Muscle layer of duodenum (tissue), 2 donors: ENCODE measurements around the gene LRRC45.

Experiments used
- H3K27ac ChIP-seq: one replicate; pipeline ENCODE4 v1.7.0; 2013; ENCODE audit warnings: mild to moderate bottlenecking, low read length
- H3K27me3 ChIP-seq: one replicate; pipeline ENCODE4 v1.7.0; 2013; ENCODE audit warnings: low read depth, mild to moderate bottlenecking, control low read depth, low read length
- H3K36me3 ChIP-seq, 2 donors: one replicate each; pipeline ENCODE4 v1.7.0; 2013; ENCODE audit warnings: low read length in 2 of 2, control low read depth in 1 of 2, mild to moderate bottlenecking in 1 of 2; ENCODE audit not compliant: insufficient read depth in 2 of 2, control insufficient read depth in 1 of 2
- H3K4me1 ChIP-seq, 2 donors: one replicate each; pipeline ENCODE4 v1.7.0; 2013; ENCODE audit warnings: low read length in 2 of 2, mild to moderate bottlenecking in 2 of 2, control low read depth in 1 of 2, moderate library complexity in 1 of 2; ENCODE audit not compliant: insufficient read depth in 2 of 2, control insufficient read depth in 1 of 2
- H3K4me3 ChIP-seq, 2 donors: one replicate each; pipeline ENCODE4 v1.7.0; 2013; ENCODE audit warnings: low read length in 2 of 2, low read depth in 1 of 2, mild to moderate bottlenecking in 1 of 2
- H3K9me3 ChIP-seq, 2 donors: one replicate each; pipeline ENCODE4 v1.7.0; 2013; ENCODE audit warnings: low read length in 2 of 2, control low read depth in 1 of 2, mild to moderate bottlenecking in 1 of 2; ENCODE audit not compliant: control insufficient read depth in 1 of 2
- donor health status: healthy.

Gene LRRC45

DNA sequence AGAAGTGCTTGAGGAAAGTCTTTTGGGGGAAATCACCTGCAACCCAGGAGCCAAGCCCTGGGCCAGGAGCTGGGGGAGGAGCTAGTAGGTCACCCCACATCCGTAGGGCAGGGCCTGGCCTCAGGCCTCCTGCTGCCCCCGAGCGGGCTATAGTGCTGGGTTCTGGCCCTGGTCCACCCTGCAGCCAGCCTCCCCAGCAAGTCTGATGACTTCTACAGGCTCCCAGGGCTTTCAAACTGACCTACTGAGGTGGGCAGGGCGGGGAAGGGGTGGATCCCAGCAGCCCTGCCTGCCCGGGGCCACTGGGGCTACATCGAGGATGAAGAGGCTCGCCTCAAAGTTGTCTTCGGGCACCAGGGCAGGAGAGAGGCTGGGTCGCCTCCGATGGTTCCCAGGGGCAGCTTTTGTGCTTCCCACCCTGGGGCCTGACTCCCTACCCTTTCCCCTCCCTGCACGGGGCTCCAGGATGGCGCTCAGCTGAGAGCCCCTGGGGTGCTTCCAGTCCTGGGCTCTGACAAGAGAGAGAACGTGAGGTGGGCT lies 5.4 kb upstream of the LRRC45 start:
- Histone ChIP-seq H3K4me3 (no peak overlapping the region), H3K27ac (no peak overlapping the region), H3K36me3 (peaks cover 0 to 14% of the 10 kb centered on the region in 2 donors), H3K27me3 (no peaks in the 10 kb centered on the region), H3K9me3 (no peaks in the 10 kb centered on the region), H3K4me1 (peaks cover 5 to 18% of the 10 kb centered on the region in 2 donors)

- H3K36me3 ChIP-seq = peaks cover 0 to 14% of the 10 kb centered on the region in 2 donors
- no peak overlapping the region for H3K27ac ChIP-seq
- peaks cover 5 to 15% of the 10 kb centered on the region in 2 donors for H3K4me1 ChIP-seq
- no peaks in the 10 kb centered on the region for H3K9me3 ChIP-seq
- no peaks in the 10 kb centered on the region for H3K27me3 ChIP-seq
- H3K4me3 ChIP-seq = no peak overlapping the region
Observed at GRCh38 chr17:82018152-82018988, 4.7 kb upstream of the LRRC45 start.

DNA sequence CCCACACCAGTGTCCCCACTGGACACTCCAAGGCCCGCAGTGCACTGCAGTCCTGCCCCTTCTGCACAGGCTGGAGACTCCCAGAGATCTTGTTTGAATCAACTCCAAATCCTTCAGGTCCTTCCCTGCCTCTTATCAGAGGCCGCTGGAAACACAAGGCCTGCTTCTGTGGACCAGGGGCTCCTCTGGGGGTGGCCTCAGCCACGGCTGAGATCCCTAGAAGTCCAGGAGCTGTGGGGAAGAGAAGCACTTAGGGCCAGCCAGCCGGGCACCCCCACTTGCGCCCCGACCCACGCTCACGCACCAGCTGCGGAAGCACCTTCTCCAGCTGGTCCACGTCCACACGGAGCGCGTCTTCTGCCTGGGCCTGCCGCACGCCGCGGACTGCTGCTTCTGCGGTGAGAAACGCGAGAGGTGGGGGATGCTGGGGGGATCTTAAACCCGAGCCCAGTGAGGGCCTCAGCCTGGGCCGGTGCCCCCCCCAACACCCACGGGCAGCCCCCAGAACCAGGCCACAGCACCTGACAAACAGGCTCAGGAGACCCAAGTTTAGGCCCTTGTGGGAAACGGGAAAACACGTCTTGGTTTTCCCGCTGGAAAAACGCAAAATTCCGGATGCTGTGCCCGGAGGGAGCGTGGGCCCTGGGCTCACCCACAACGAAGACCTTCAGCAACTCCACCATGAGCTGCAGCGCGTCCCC lies 4.0 kb upstream of the LRRC45 start:
- peaks cover 9 to 23% of the 10 kb centered on the region in 2 donors for H3K4me1 ChIP-seq
- H3K27me3 ChIP-seq = no peaks in the 10 kb centered on the region
- no peak overlapping the region for H3K27ac ChIP-seq
- H3K9me3 ChIP-seq = no peaks in the 10 kb centered on the region
- H3K36me3 ChIP-seq = peaks cover 0 to 14% of the 10 kb centered on the region in 2 donors
- H3K4me3 ChIP-seq = no peak overlapping the region

- no peaks in the 10 kb centered on the region for H3K27me3 ChIP-seq
- H3K9me3 ChIP-seq = no peaks in the 10 kb centered on the region
- H3K27ac ChIP-seq = no peak overlapping the region
- H3K4me3 ChIP-seq = no peak overlapping the region
- H3K36me3 ChIP-seq = peaks cover 0 to 14% of the 10 kb centered on the region in 2 donors
- H3K4me1 ChIP-seq = peaks cover 12 to 28% of the 10 kb centered on the region in 2 donors
Observed at GRCh38 chr17:82019690-82020571, 3.2 kb upstream of the LRRC45 start.

- Histone ChIP-seq H3K27me3 (no peaks in the 10 kb centered on the region), H3K4me1 (peaks cover 12 to 28% of the 10 kb centered on the region in 2 donors), H3K9me3 (no peaks in the 10 kb centered on the region), H3K27ac (no peak overlapping the region), H3K4me3 (no peak overlapping the region), H3K36me3 (peaks cover 0 to 14% of the 10 kb centered on the region in 2 donors)
Observed at GRCh38 chr17:82020572-82021106, 2.5 kb upstream of the LRRC45 start.

DNA sequence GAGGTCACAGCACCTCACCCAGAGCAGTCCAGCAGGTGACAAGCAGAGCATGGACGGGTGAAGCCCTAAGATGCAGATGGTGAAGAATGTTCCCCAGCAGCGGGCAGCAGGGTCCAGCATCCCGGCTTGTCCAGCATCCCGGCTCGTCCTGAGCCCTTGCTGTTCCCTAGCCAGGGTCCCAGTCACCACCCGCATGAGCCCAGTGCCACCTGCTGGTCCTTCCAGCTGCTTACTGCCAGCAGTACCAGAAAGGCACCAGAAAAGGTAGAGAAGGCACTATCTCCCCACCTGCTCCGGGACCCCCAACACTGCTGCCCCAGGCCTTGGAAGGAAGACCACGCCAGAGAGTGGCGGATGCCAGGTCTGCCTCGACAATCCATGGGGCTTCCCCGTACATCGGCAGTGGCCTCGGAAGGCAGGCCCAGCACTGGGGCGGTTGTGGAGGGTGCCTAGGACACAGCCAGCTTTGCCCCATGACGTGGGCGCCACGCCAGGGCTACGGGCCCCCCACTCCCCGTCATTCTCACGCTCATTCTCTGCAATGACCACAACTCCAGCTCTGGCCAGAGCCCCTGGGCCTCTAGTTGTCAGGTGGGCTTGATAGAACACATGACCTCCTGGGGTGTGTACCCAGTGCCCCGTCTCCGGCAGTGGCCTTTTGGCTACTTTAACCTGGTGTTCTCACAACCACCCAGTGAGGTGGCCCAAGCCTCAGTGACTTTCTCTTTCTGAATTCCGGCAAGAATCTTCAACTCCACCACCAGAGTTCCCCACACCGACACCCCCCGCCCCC lies 1.8 kb upstream of the LRRC45 start:
- Histone ChIP-seq H3K27ac (no peak overlapping the region), H3K36me3 (peaks cover 0 to 14% of the 10 kb centered on the region in 2 donors), H3K9me3 (no peaks in the 10 kb centered on the region), H3K4me3 (peak overlapping the region; percentile 74 to 75), H3K4me1 (peaks cover 12 to 28% of the 10 kb centered on the region in 2 donors), H3K27me3 (no peaks in the 10 kb centered on the region)

DNA sequence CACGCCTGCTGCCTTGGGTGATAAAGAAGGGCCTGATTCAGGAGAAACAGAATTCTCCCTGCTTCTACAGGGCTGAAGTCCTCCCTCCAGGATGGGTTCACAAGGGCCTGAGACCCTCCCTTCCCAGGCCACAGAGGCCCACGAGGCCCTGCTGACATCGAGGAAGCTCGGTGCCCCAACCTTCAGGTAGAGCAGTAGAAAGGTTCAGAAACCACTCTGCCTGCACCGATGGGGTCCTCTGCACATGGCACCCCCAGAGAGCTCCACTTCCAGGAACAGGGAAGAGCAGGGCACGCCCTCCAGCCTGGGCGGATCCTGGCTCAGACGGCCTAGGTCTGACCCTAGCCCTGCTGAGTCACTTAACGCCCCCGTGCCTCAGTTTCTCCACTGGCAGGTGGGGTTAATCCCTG lies 1.2 kb upstream of the LRRC45 start:
- Histone ChIP-seq H3K9me3 (no peaks in the 10 kb centered on the region), H3K4me3 (peak overlapping the region; percentile 74 to 75), H3K4me1 (peaks cover 12 to 28% of the 10 kb centered on the region in 2 donors), H3K27ac (no peak overlapping the region), H3K27me3 (no peaks in the 10 kb centered on the region), H3K36me3 (peaks cover 0 to 12% of the 10 kb centered on the region in 2 donors)

DNA sequence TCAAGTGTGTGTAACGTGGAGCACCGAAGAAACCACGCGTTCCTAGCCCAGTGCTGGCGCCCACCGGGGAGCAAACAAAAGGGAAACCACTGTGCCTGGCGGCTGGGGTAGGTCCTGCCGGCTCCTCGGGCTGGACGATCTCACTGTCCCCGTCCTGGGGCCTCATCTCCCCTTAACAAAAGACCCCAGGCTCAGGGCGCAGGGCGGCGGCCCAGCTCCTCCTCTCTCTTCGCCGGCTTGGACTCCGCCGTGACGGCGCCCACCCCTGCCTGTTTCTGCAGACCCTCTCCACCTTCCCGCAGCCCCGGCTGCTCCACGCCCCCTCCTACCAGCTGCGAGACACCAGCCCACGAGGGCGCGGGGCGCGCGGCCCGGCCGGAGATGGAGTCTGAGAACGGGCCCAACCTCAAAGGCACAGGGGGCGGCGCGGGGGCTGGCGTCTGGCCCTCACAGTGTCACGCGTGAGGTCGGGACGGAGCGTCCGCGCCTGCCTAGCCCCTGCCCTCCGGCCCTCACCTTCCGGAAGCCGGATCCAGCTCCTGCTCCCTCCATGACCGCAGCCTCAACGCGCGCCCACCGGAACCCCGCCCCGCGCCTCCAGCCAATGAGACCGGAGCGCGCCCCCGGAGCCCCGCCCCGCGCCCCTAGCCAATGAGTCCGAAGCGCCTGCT lies 660 bp upstream of the LRRC45 start, which contains the start of gene CENPX:
Gene CENPX (minus strand): TSS at position 569 of the 671 bp plus-strand sequence. CDS start 17 bp downstream, at position 552.
- H3K27me3 ChIP-seq = no peaks in the 10 kb centered on the region
- no peak within 1 kb of the TSS for H3K27ac ChIP-seq
- peak within 1 kb of the TSS; percentile 74 to 75 for H3K4me3 ChIP-seq
- H3K9me3 ChIP-seq = no peaks in the 10 kb centered on the region
- peaks cover 12 to 28% of the 10 kb centered on the region in 2 donors for H3K4me1 ChIP-seq
- peaks cover 0 to 8% of the 10 kb centered on the region in 2 donors for H3K36me3 ChIP-seq

- Histone ChIP-seq H3K4me1 (peaks cover 12 to 28% of the 10 kb centered on the region in 2 donors), H3K27ac (no peak overlapping the region), H3K4me3 (peak overlapping the region; percentile 64 to 75), H3K27me3 (no peaks in the 10 kb centered on the region), H3K9me3 (no peaks in the 10 kb centered on the region), H3K36me3 (peaks cover 0 to 9% of the 10 kb centered on the region in 2 donors)
Observed at GRCh38 chr17:82023447-82024241, 539 bp downstream of the LRRC45 start.
